ENCODE data around the gene VRK3. TPM values are rescaled to one million over a fixed set of nuclear protein-coding genes. Genes with fewer than 3 reads are reported as not detected.
"Not testable (repeated sequence)": the region's sequence is repeated elsewhere in the genome, so short reads cannot be mapped to it uniquely, and the experiment has no call there.

Gene VRK3
- polyA plus RNA-seq (ENCODE audit: insufficient read length in 3 of 3) = 10 to 100 TPM; 48.2 to 54.1 (median 49.6) TPM
- long read RNA-seq, donor 1, partial matches to known transcripts = 0 of 6 reads
- long read RNA-seq, donor 1, other reads (novel, unspliced or antisense) = 0 of 6 reads
- long read RNA-seq, donor 2, transcript VRK3-217 (15 exons, 2,126 nt) = major isoform, 5 of 8 reads
- long read RNA-seq, donor 2, partial matches to known transcripts = 0 of 8 reads
- long read RNA-seq, donor 2, other reads (novel, unspliced or antisense) = 0 of 8 reads
- long read RNA-seq, donor 3, partial matches to known transcripts = 0 of 6 reads
- long read RNA-seq, donor 3, other reads (novel, unspliced or antisense) = 0 of 6 reads
- long read RNA-seq, donor 4, partial matches to known transcripts = 0 of 9 reads
- long read RNA-seq, donor 4, other reads (novel, unspliced or antisense) = 0 of 9 reads
- long read RNA-seq, donor 5, transcript VRK3-217 (15 exons, 2,126 nt) = major isoform, 11 of 26 reads
- long read RNA-seq, donor 5, partial matches to known transcripts = 7 of 26 reads
- long read RNA-seq, donor 5, other reads (novel, unspliced or antisense) = 0 of 26 reads
- long read RNA-seq, donor 6, transcript VRK3-208 (1 exons, 2,197 nt) = major isoform, 5 of 12 reads
- long read RNA-seq, donor 6, transcript VRK3-217 (15 exons, 2,126 nt) = major isoform, 5 of 12 reads
- long read RNA-seq, donor 6, partial matches to known transcripts = 0 of 12 reads
- long read RNA-seq, donor 6, other reads (novel, unspliced or antisense) = 0 of 12 reads
- long read RNA-seq, donor 7, partial matches to known transcripts = 0 of 9 reads
- long read RNA-seq, donor 7, other reads (novel, unspliced or antisense) = 0 of 9 reads
- long read RNA-seq, donor 8, transcript VRK3-217 (15 exons, 2,126 nt) = major isoform, 16 of 34 reads
- long read RNA-seq, donor 8, transcript VRK3-208 (1 exons, 2,197 nt) = minor isoform, 9 of 34 reads
- long read RNA-seq, donor 8, partial matches to known transcripts = 0 of 34 reads
- long read RNA-seq, donor 8, other reads (novel, unspliced or antisense) = 5 of 34 reads
- long read RNA-seq, donor 9, transcript VRK3-217 (15 exons, 2,126 nt) = major isoform, 7 of 8 reads
- long read RNA-seq, donor 9, partial matches to known transcripts = 0 of 8 reads
- long read RNA-seq, donor 9, other reads (novel, unspliced or antisense) = 0 of 8 reads
- long read RNA-seq, donor 10, transcript VRK3-217 (15 exons, 2,126 nt) = major isoform, 11 of 12 reads
- long read RNA-seq, donor 10, partial matches to known transcripts = 0 of 12 reads
- long read RNA-seq, donor 10, other reads (novel, unspliced or antisense) = 0 of 12 reads
- long read RNA-seq, donor 11, transcript VRK3-217 (15 exons, 2,126 nt) = major isoform, 5 of 27 reads
- long read RNA-seq, donor 11, partial matches to known transcripts = 20 of 27 reads
- long read RNA-seq, donor 11, other reads (novel, unspliced or antisense) = 0 of 27 reads
- long read RNA-seq, donor 12, partial matches to known transcripts = 0 of 3 reads
- long read RNA-seq, donor 12, other reads (novel, unspliced or antisense) = 0 of 3 reads
- long read RNA-seq, donor 13, partial matches to known transcripts = 7 of 14 reads
- long read RNA-seq, donor 13, other reads (novel, unspliced or antisense) = 0 of 14 reads
- long read RNA-seq, donor 14, partial matches to known transcripts = 0 of 3 reads
- long read RNA-seq, donor 14, other reads (novel, unspliced or antisense) = 0 of 3 reads
- long read RNA-seq, donor 15, partial matches to known transcripts = 0 of 6 reads
- long read RNA-seq, donor 15, other reads (novel, unspliced or antisense) = 0 of 6 reads
- long read RNA-seq, donor 16, transcript VRK3-208 (1 exons, 2,197 nt) = minor isoform, 5 of 27 reads
- long read RNA-seq, donor 16, transcript VRK3-217 (15 exons, 2,126 nt) = major isoform, 14 of 27 reads
- long read RNA-seq, donor 16, partial matches to known transcripts = 0 of 27 reads
- long read RNA-seq, donor 16, other reads (novel, unspliced or antisense) = 0 of 27 reads

DNA sequence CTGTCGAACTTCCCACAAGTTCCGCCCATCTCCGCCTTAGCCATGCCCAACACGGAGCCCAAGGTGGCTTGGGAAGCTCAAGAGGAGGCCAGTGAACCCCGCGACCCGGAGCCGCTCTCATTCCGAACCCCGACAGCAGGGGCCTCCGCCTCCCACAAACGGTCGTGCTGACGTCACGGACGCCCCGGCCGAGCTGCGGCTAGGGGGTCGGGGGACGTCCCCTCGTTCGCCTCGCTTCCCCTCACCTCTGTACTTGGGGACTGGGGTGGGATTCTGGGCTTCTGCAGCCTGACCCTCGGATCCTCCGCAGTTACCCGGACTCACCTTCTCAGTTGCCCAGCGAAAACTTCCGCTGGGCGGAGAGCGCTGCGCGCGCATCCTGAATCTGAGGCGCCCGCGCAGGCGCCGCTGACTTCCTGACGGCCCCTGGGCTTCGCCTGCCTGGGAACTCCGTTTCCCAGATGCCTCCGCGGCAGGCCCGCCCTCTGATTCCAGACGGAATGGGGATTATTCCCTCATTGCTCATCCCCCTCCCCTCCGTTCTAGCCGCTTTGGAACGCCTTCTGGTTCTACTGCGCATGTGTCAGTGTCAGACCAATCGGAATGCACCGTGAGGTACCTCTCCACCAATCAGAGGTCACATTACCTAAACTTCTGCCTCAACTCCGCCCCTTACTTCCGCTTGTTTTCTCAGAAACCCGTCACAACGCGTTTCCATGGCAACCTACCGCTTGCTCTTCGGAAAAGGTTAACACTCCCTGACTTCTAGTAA, at the start of gene VRK3:
Gene VRK3 (minus strand): TSS at position 351 of the 772 bp plus-strand sequence. CDS start 9,210 bp downstream, outside the sequence.
- DNase-seq (ENCODE audit: extremely low read depth in 1 of 11, low read depth in 9 of 11, low spot score in 4 of 11) = peak; percentile 99 to 100 (median 100)

GRCh38 chr19:50068382-50068781, 43.2 kb upstream of the VRK3 start:
- not testable (repeated sequence) for DNase-seq (ENCODE audit: extremely low read depth in 1 of 11, low read depth in 9 of 11, low spot score in 4 of 11)

DNA sequence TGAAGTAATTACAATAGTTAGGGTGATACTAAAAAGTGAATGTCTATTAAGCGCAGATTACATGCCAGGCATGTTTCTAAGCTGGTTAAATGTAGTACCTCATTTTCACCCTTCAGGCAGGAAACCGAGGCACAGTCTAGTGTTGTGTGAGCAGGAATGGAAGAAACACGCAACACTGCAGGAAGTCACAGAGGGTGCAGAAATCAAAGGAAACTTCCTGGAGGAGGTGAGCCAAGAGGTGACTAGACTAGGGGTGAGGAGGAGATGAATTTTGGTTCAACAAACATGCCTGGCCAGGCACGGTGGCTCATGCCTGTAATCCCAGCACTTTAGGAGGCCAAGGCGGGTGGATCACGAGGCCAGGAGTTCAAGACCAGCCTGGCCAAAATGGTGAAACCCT, 42.4 kb upstream of the VRK3 start:
- DNase-seq (ENCODE audit: extremely low read depth in 1 of 11, low read depth in 9 of 11, low spot score in 4 of 11) = no peak

GRCh38 chr19:50065938-50066337, 40.8 kb upstream of the VRK3 start:
- no peak for DNase-seq (ENCODE audit: extremely low read depth in 1 of 11, low read depth in 9 of 11, low spot score in 4 of 11)

DNA sequence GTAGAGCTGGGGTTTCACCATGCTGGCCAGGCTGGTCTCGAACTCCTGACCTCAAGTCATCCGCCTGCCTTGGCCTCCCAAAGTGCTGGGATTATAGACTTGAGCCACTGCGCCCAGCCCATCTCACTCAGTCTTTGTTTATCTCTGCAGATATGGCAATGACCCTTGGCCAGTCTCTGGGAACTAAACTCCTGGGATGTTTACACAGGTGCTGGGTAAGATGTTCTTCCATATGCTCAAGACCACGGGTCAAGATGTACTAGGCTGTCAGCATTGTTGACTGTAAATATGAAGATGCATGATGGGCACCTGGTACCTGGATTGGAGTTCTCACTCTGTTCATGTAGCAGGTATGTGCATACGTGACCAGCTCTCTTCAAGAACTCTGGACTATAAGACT, 36.5 kb upstream of the VRK3 start:
- DNase-seq (ENCODE audit: extremely low read depth in 1 of 11, low read depth in 9 of 11, low spot score in 4 of 11) = no peak

DNA sequence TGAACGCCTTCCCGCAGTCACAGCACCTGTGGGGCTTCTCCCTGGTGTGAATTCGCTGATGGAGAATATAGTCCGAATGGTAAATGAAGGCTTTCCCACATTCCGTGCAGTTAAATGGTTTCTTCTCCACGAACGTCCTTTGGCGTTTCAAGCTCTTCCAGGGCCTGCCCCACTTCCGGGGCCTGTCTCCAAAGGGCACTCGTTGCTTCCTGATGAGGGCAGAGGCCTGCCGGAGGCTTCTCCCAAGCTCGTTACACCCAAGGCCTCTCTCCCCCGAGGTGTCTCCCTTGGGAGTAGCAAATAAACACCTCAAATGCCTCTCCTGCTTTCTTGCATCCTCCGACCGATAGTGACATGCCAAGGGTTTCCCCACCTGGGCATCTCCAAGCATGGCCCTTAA, 34.9 kb upstream of the VRK3 start:
- no peak for DNase-seq (ENCODE audit: extremely low read depth in 1 of 11, low read depth in 9 of 11, low spot score in 4 of 11)

DNA sequence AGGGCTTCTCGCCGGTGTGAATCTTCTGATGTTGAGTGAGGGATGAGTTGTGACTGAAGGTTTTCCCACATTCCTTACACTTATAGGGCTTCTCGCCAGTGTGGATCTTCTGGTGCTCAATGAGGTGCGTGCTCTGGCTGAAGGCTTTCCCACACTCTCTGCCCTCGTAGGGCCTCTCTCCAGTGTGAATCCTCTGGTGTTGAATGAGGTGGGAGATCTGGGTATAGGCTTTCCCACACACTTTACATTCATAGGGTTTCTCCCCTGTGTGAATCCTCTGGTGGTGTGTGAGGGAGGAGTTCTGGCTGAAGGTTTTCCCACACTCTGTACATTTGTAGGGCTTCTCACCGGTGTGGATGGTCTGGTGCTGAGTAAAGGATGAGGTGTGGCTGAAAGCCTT, 33.9 kb upstream of the VRK3 start:
- DNase-seq (ENCODE audit: extremely low read depth in 1 of 11, low read depth in 9 of 11, low spot score in 4 of 11) = no peak

DNA sequence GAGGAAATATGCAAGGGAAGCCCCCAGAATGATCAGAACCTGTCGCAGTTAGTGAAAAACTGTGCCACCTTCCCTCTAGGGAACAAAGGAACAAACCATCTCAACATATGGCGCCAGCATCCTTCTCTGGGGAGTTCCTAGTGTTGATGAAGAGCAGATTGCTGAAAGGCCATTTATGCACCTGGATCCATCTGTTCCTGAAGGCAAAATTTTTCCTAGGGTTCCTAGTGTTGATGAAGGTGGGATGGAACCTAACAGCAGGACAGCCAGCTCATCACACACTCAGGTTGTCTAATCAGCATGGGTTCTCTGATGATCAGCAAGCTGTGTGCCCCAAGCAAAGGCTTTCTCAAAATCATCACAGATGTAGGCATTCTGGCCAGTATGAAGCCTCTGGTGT, 33.3 kb upstream of the VRK3 start:
- DNase-seq (ENCODE audit: extremely low read depth in 1 of 11, low read depth in 9 of 11, low spot score in 4 of 11) = no peak

- no peak for DNase-seq (ENCODE audit: extremely low read depth in 1 of 11, low read depth in 9 of 11, low spot score in 4 of 11)
These were observed 27.9 kb upstream of the VRK3 start for GRCh38 chr19:50053119-50053518.

DNA sequence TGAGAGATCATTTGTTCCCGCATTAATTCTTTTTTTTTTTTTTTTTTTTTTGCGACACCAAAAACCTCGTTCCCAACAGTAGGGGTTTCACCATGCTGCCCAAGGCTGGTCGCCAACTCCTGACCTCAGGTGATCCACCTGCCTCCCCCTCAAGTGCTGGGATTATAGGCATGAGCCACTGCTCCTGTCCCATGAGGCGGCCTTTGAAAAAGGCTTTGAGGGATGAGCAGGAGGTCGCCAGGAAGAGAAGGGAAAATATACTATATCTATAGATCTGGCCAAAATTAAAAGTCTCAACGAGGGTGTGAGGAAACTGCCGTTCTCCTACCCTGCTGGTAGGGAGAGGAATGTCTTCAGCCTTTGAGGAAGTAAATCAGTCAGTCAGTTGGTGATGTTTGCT, 26.8 kb upstream of the VRK3 start:
- no peak for DNase-seq (ENCODE audit: extremely low read depth in 1 of 11, low read depth in 9 of 11, low spot score in 4 of 11)

DNA sequence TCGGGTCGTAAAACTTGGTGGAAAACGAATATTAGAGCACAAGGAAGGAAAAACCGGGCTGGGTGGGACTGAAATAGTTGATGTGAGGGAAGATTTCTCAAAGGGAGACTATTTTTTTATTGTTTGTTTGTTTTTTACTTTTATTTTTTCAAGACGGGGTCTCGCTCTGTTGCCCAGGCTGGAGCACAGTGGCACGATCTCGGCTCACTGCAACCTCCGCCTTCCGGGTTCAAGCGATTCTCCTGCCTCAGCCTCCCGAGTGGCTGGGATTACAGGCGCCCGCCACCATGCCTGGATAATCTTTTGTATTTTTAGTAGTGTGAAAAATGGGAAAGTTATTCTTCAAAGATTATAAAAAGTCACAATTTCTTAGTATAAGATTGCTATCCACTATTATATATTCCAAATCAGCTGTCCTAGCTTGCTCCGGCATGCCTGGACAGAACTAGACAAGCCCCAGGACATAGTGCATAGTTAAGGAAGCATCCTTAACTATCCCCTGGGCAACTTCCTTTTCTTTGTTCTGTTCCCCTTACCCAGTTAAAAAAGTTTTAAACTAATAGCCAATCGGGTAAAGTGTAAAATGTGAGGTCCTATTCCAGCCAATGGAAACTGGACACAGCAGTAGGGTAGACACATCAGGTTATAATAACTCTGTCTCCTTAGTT, 26.2 kb upstream of the VRK3 start:
- DNase-seq (ENCODE audit: extremely low read depth in 1 of 11, low read depth in 9 of 11, low spot score in 4 of 11) = not testable (repeated sequence)

- peak; percentile 42 to 84 (median 76) for DNase-seq (ENCODE audit: extremely low read depth in 1 of 11, low read depth in 9 of 11, low spot score in 4 of 11)
These were observed 25.4 kb upstream of the VRK3 start for GRCh38 chr19:50050406-50051227.

DNA sequence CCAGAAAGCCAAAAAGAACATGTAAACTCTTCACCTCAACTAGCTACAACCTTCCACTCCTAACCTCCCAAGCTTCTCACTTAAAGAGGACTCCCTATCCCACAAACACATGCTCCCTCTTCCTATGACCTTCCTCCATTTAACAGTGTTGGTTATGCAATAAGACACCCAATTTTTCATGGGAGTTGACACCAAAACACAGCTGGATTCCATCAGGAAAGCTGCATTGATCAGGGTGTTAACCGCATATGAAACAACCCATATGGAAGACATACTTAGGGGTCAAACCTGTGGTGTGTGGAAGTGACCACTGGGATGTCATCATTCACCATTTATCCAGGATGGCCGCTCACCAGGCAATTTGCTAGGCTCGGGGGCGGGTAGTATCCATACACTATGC, 22.5 kb upstream of the VRK3 start:
- DNase-seq (ENCODE audit: extremely low read depth in 1 of 11, low read depth in 9 of 11, low spot score in 4 of 11) = no peak

DNA sequence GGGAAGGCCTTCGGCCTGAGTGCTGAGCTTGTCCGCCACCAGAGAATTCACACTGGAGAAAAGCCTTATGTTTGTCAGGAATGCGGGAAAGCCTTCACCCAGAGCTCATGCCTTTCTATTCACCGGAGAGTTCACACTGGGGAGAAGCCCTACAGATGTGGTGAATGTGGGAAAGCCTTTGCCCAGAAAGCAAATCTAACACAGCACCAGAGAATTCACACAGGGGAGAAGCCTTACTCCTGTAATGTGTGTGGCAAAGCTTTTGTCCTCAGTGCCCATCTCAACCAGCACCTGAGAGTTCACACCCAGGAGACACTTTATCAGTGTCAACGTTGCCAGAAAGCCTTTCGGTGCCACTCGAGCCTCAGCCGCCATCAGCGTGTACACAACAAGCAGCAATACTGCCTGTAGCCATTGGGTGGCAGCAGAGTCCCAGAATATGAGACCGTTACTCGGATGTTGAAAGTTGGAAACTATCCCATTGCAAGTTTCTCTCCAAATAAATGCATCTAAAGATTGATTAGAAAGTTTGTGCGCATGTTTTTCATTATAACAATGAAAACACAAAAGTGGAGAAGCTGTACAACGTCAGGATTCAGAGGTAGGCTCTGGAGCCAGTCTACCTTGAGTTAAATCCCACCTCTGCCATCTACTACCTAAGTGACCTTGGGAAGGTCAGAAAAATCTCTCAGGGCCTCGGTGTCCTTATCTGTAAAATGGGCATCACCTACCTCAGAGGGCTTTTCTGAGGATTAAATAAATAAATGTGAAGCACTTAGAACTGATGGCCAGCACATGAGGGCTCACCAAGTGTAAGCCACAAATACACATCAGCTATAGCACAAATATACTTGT, 21.7 kb upstream of the VRK3 start:
- peak in 10 of 11 donors; percentile 17 to 64 (median 47) for DNase-seq (ENCODE audit: extremely low read depth in 1 of 11, low read depth in 9 of 11, low spot score in 4 of 11)

GRCh38 chr19:50044922-50045321, 19.8 kb upstream of the VRK3 start:
- no peak for DNase-seq (ENCODE audit: extremely low read depth in 1 of 11, low read depth in 9 of 11, low spot score in 4 of 11)
